ENCODE results near the gene NMT1. TPM values are rescaled to one million over a fixed set of nuclear protein-coding genes. Genes with fewer than 3 reads are reported as not detected.

The NMT1 gene
- total and polyA plus RNA-seq, 11 donors: 36.8 to 114 (median 68.7) TPM

DNA sequence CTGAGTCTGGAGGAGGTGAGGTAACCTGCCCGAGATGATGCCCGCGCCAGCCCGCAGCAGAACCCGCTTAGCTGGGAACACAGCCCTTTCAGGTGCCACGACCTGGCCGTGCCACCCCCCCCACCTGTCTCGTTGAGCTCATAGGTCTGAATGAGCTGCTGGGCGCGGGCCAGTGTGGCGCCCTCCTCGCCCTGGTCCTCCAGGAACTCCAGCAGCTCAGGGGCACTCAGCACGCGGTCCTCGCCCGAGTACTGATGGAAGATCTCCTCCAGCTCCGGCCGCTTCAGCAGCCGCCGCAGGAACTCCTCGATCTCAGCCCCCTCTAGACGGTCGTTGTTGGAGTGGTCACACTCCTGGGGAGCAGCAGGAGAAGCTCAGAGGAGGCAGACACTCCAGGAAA, 57.6 kb downstream of the NMT1 start:
- Histone ChIP-seq H3K4me1 (peaks cover 0 to 20% (median 8%) of the 10 kb centered on the region in 12 donors), H3K36me3 (peaks cover 0 to 57% (median 27%) of the 10 kb centered on the region in 9 donors), H3K4me3 (no peak overlapping the region), H3K9me3 (no peaks in the 10 kb centered on the region), H3K27ac (no peak overlapping the region), H3K27me3 (no peaks in the 10 kb centered on the region)
- ATAC-seq (no peak), DNase-seq (no peak)
- 93 to 95% (median 94%) methylated on average over 18 to 23 of the region's 23 CpGs for WGBS, 4 donors
- intact Hi-C loops (cut with DNase I): no loop called here
- TF ChIP-seq, protein P1, sequence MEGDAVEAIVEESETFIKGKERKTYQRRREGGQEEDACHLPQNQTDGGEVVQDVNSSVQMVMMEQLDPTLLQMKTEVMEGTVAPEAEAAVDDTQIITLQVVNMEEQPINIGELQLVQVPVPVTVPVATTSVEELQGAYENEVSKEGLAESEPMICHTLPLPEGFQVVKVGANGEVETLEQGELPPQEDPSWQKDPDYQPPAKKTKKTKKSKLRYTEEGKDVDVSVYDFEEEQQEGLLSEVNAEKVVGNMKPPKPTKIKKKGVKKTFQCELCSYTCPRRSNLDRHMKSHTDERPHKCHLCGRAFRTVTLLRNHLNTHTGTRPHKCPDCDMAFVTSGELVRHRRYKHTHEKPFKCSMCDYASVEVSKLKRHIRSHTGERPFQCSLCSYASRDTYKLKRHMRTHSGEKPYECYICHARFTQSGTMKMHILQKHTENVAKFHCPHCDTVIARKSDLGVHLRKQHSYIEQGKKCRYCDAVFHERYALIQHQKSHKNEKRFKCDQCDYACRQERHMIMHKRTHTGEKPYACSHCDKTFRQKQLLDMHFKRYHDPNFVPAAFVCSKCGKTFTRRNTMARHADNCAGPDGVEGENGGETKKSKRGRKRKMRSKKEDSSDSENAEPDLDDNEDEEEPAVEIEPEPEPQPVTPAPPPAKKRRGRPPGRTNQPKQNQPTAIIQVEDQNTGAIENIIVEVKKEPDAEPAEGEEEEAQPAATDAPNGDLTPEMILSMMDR (IDR thresholded peaks at IDR 0.05): no peak
- no peak for TF ChIP-seq POLR2A (IDR thresholded peaks at IDR 0.05)

DNA sequence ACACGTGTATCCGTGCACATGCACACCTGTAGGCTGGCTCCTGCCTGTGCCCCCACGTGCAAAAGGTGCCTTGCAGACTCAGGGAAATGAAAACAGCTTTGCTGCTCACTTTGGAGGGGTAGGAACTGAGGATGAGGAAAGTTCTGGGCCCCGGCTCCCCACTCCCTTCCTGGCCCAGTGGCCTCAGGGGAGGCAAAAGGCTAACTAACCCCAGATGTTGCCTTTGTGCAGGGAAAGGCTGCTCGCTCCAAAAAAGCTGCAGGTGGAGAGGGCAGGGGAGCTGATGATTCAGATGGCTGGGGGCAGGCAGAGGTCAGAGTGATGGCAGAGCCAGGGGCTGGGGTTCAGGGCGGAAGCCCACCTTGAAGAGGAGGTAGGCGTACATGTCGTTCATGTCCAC, 58.8 kb downstream of the NMT1 start:
- intact Hi-C loops (cut with DNase I): loop anchor here in 2 of 10 donors (10.0 kb wide), 1 partner anchor 345 kb away; no protein-coding TSS in a partner anchor
- Histone ChIP-seq H3K4me3 (no peak overlapping the region), H3K36me3 (peaks cover 0 to 47% (median 27%) of the 10 kb centered on the region in 9 donors), H3K9me3 (no peaks in the 10 kb centered on the region), H3K27ac (no peak overlapping the region), H3K4me1 (peaks cover 5 to 32% (median 19%) of the 10 kb centered on the region in 12 donors), H3K27me3 (no peaks in the 10 kb centered on the region)
- no peak for ATAC-seq
- 83 to 92% (median 90%) methylated on average over 5 to 8 of the region's 8 CpGs for WGBS, 4 donors
- DNase-seq: no peak
- no peak for TF ChIP-seq POLR2A (IDR thresholded peaks at IDR 0.05)
- TF ChIP-seq, protein P1 (IDR thresholded peaks at IDR 0.05): no peak

DNA sequence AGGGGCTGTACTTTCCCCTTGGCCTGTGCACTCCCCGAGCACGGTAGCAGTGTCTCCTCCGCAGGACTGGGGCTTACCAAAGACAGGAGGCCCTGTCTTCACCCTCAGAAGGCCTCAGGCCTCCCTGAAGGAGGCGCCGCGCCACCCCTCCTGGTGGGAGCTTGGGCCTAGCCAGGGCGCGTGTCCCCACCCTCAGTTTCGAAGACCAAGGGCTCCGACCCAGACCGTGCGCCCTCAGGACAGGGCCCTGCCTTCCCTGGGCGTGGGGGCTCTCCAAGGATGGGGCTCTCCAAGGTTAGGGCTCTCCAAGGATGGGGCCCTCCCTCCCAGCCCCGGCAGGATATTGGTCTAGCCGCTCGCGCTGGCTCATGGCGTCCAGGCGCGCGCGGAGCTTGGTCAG, 59.4 kb downstream of the NMT1 start:
- TF ChIP-seq, protein P1 (IDR thresholded peaks at IDR 0.05): no peak
- TF ChIP-seq POLR2A (IDR thresholded peaks at IDR 0.05): no peak

GRCh38 chr17:45121055-45121454, 59.9 kb downstream of the NMT1 start:
- TF ChIP-seq, protein P1 (IDR thresholded peaks at IDR 0.05): no peak
- no peak for TF ChIP-seq POLR2A (IDR thresholded peaks at IDR 0.05)
- Histone ChIP-seq H3K9me3 (no peaks in the 10 kb centered on the region), H3K4me3 (no peak overlapping the region), H3K27ac (no peak overlapping the region), H3K27me3 (no peaks in the 10 kb centered on the region), H3K4me1 (peaks cover 5 to 32% (median 19%) of the 10 kb centered on the region in 12 donors), H3K36me3 (peaks cover 0 to 45% (median 27%) of the 10 kb centered on the region in 9 donors)
- intact Hi-C loops (cut with DNase I): loop anchor here in 2 of 10 donors (10.0 kb wide), 1 partner anchor 346 kb away; no protein-coding TSS in a partner anchor
- DNase-seq: no peak
- 70 to 87% (median 76%) methylated on average over 12 to 45 of the region's 45 CpGs for WGBS, 4 donors
- no peak for ATAC-seq

More for the DNA sequence above, 59.4 kb downstream of the NMT1 start:
- intact Hi-C loops (cut with DNase I): loop anchor here in 2 of 10 donors (10.0 kb wide), 1 partner anchor 346 kb away; no protein-coding TSS in a partner anchor
- DNase-seq (no peak), ATAC-seq (no peak)
- H3K9me3 ChIP-seq: no peaks in the 10 kb centered on the region
- H3K27ac ChIP-seq: no peak overlapping the region
- H3K4me1 ChIP-seq: peaks cover 5 to 32% (median 19%) of the 10 kb centered on the region in 12 donors
- no peak overlapping the region for H3K4me3 ChIP-seq
- no peaks in the 10 kb centered on the region for H3K27me3 ChIP-seq
- WGBS, 4 donors: 69 to 90% (median 87%) methylated on average over 8 to 22 of the region's 22 CpGs
- peaks cover 0 to 47% (median 27%) of the 10 kb centered on the region in 9 donors for H3K36me3 ChIP-seq
